Activated CD8-positive, alpha-beta T cell treated with anti-CD3 and anti-CD28 coated beads, Interleukin-2, amount 10 ng/mL, durations not matched to agents 7 days and 5 days (primary cell): ENCODE data around the gene OR5AC2. TPM values are rescaled to one million over a fixed set of nuclear protein-coding genes. Genes with fewer than 3 reads are reported as not detected.

ENCODE experiments used
- total RNA-seq, 2 experiments: library from RNA; stranded (reverse); gene quantifications; one replicate each; pipeline ENCODE4 v1.2.3, GENCODE V29; 2021

OR5AC2 gene
- total RNA-seq, 2 experiments from 2014 or later: not detected

Other genes with a start within 250 kb of the OR5AC2 start
- 10 to 100 TPM; 25.0 to 27.9 TPM for gene RIOX2, start 114.7 kb upstream of the OR5AC2 start, total RNA-seq
- gene GABRR3, start 51.9 kb upstream of the OR5AC2 start, total RNA-seq: not detected
- not detected for gene OR5H1, start 43.5 kb downstream of the OR5AC2 start, total RNA-seq
- gene OR5H14, start 60.3 kb downstream of the OR5AC2 start, total RNA-seq: not detected
- not detected for gene OR5H15, start 79.5 kb downstream of the OR5AC2 start, total RNA-seq
- gene OR5H6, start 177.1 kb downstream of the OR5AC2 start, total RNA-seq: not detected
- gene OR5H2, start 195.3 kb downstream of the OR5AC2 start, total RNA-seq: not detected